Effector CD4-positive, alpha-beta T cell (primary cell): ENCODE measurements around the gene ZNF483.
"Not testable (repeated sequence)": the region's sequence is repeated elsewhere in the genome, so short reads cannot be mapped to it uniquely, and the experiment has no call there.

Experiments
- DNase-seq: peaks from one replicate; pipeline ENCODE4 v3.0.0-alpha.2; 2020
- total RNA-seq: gene quantifications from one replicate; lab custom pipeline; 2026; lab: John Stamatoyannopoulos, UW

ZNF483 gene
- 41.1 reads per million, percentile 64 among the genes with 10 or more reads in this experiment for total RNA-seq

GRCh38 chr9:111525056-111525977, at the start of gene ZNF483:
TSS of gene ZNF483 (plus strand) at chr9:111525179. CDS start at chr9:111527396, 2,217 bp downstream.
- DNase-seq, result peak; percentile 67

GRCh38 chr9:111475195-111475594, 49.8 kb upstream of the ZNF483 start:
- DNase-seq, result no peak

- no peak for DNase-seq
These were observed 47.3 kb upstream of the ZNF483 start for GRCh38 chr9:111477677-111478076.

GRCh38 chr9:111481885-111482636, 42.9 kb upstream of the ZNF483 start:
- no peak for DNase-seq

GRCh38 chr9:111482694-111483438, 42.1 kb upstream of the ZNF483 start:
- peak; percentile 41 for DNase-seq

- peak; percentile 21 for DNase-seq
These were observed 41.5 kb upstream of the ZNF483 start for GRCh38 chr9:111483439-111483857.

GRCh38 chr9:111483858-111484571, 41.0 kb upstream of the ZNF483 start, which contains the start of gene ECPAS:
TSS of gene ECPAS (minus strand) at chr9:111484383. CDS start at chr9:111472918, 11,465 bp downstream.
- DNase-seq, result peak; percentile 46

- DNase-seq, result no peak
These were observed 40.4 kb upstream of the ZNF483 start for GRCh38 chr9:111484572-111484894.

- DNase-seq, result not testable (repeated sequence)
These were observed 27.8 kb upstream of the ZNF483 start for GRCh38 chr9:111497196-111497595.

GRCh38 chr9:111501005-111501562, 23.9 kb upstream of the ZNF483 start:
- no peak for DNase-seq

GRCh38 chr9:111501648-111502047, 23.3 kb upstream of the ZNF483 start:
- DNase-seq, result no peak

GRCh38 chr9:111502506-111502905, 22.5 kb upstream of the ZNF483 start:
- no peak for DNase-seq

- DNase-seq, result not testable (repeated sequence)
These were observed 13.4 kb upstream of the ZNF483 start for GRCh38 chr9:111511581-111511980.

GRCh38 chr9:111514967-111515366, 10.0 kb upstream of the ZNF483 start:
- DNase-seq, result no peak

- DNase-seq, result no peak
These were observed 8.9 kb upstream of the ZNF483 start for GRCh38 chr9:111516061-111516465.

GRCh38 chr9:111524731-111525055, 286 bp upstream of the ZNF483 start:
- DNase-seq, result no peak

GRCh38 chr9:111527347-111527746, 2.4 kb downstream of the ZNF483 start:
- DNase-seq, result no peak

GRCh38 chr9:111529787-111530186, 4.8 kb downstream of the ZNF483 start:
- no peak for DNase-seq

GRCh38 chr9:111531716-111532115, 6.7 kb downstream of the ZNF483 start:
- no peak for DNase-seq

GRCh38 chr9:111533099-111533790, 8.3 kb downstream of the ZNF483 start:
- no peak for DNase-seq
